ENCODE results near the gene PHF24. TPM values are rescaled to one million over a fixed set of nuclear protein-coding genes. Genes with fewer than 3 reads are reported as not detected.
"Not testable (repeated sequence)": the region's sequence is repeated elsewhere in the genome, so short reads cannot be mapped to it uniquely, and the experiment has no call there.

PHF24 gene
- total RNA-seq, 2 experiments from 2014 or later = 0.23 to 0.30 TPM

GRCh38 chr9:34998266-34998665 is 40.2 kb downstream of the PHF24 start:
- no peak for DNase-seq
- Mint-ChIP-seq H3K36me3 (peaks cover 12% of the 10 kb centered on the region), H3K9me3 (no peaks in the 10 kb centered on the region), H3K4me1 (peaks cover 45% of the 10 kb centered on the region), H3K27me3 (no peaks in the 10 kb centered on the region), H3K4me3 (no peak overlapping the region), H3K27ac (peak overlapping the region; percentile 31)

GRCh38 chr9:34999576-34999975 is 41.5 kb downstream of the PHF24 start:
- Mint-ChIP-seq H3K4me3 (no peak overlapping the region), H3K36me3 (peaks cover 15% of the 10 kb centered on the region), H3K4me1 (peaks cover 40% of the 10 kb centered on the region), H3K27me3 (no peaks in the 10 kb centered on the region), H3K9me3 (no peaks in the 10 kb centered on the region), H3K27ac (no peak overlapping the region)
- DNase-seq = no peak

DNA sequence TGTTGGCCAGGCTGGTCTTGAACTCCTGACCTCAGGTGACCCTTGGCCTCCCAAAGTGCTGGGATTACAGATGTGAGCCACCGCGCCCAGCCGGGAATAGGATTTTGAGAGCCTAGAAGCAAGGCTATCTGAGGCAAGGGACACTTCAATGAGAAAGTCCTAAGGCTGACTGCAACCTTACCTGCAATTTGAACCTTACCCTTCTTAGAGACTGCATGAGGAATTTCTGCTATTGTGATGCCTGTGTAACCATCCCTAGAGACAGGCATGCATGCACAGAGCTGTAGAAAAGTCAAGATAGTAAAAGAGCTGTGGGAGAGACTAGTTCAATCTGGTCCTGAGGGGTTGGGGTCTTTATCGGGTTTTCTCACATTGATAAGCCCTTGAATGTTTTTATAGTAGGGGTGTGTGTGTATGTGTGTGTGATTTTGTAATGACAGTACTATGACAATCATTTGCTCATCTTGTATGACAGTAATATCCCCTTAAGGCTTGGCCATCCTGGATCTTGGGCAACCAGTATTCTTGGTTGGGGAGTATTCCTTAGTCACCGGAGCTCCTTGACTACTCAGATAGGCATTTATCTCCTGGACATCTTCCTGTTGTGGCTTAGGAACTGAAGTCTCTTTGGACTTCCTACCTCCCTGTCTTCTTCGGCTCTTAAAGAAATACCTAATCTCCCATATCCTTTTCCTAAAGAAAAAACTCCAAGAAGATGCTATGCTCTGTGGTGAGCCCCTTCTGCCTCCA is 42.6 kb downstream of the PHF24 start:
- no peak overlapping the region for H3K4me3 Mint-ChIP-seq
- DNase-seq = no peak
- H3K27me3 Mint-ChIP-seq = no peaks in the 10 kb centered on the region
- H3K36me3 Mint-ChIP-seq = peaks cover 15% of the 10 kb centered on the region
- peaks cover 40% of the 10 kb centered on the region for H3K4me1 Mint-ChIP-seq
- peak overlapping the region; percentile 82 for H3K27ac Mint-ChIP-seq
- H3K9me3 Mint-ChIP-seq = no peaks in the 10 kb centered on the region

GRCh38 chr9:35001285-35001677 is 43.2 kb downstream of the PHF24 start:
- no peak for DNase-seq
- no peak overlapping the region for H3K4me3 Mint-ChIP-seq
- H3K27ac Mint-ChIP-seq = peak overlapping the region; percentile 82
- peaks cover 40% of the 10 kb centered on the region for H3K4me1 Mint-ChIP-seq
- no peaks in the 10 kb centered on the region for H3K9me3 Mint-ChIP-seq
- H3K36me3 Mint-ChIP-seq = peaks cover 13% of the 10 kb centered on the region
- no peaks in the 10 kb centered on the region for H3K27me3 Mint-ChIP-seq

DNA sequence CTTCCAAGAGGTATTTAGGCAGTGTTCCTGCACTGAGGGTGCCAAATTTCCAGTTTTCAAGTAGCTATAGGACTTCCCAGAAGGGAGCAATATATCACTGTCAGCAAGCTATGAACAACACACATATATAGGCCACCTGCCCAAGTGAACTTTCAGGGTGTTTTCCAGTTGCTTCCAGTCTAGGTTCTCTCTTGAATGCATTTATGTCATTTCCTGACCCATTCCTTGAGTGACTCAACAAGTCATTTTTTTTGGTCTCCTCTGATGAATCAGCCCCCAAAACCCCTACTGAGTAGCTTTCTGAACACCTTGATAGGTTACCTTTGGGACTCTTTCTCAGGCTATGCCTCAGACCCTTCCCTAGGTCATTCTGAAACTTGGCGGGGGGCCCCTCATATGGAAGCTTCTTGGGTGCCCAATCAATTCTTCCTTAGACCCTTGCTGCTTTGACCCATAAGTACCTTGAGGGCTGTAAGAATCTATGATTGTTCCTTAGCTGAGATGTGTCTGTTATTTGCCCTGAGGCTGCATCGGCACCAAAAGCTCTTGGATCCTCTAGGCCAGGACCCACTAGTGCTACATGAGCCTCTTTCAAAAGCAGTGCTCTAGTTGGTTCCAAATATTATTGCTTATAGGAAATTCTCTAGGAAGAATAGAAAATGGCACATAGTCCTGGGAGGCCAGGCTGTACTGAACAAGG is 43.9 kb downstream of the PHF24 start:
- Mint-ChIP-seq H3K27ac (peak overlapping the region; percentile 82), H3K27me3 (no peaks in the 10 kb centered on the region), H3K4me3 (peak overlapping the region; percentile 3), H3K4me1 (peaks cover 38% of the 10 kb centered on the region), H3K36me3 (peaks cover 7% of the 10 kb centered on the region), H3K9me3 (no peaks in the 10 kb centered on the region)
- DNase-seq = peak; percentile 29

DNA sequence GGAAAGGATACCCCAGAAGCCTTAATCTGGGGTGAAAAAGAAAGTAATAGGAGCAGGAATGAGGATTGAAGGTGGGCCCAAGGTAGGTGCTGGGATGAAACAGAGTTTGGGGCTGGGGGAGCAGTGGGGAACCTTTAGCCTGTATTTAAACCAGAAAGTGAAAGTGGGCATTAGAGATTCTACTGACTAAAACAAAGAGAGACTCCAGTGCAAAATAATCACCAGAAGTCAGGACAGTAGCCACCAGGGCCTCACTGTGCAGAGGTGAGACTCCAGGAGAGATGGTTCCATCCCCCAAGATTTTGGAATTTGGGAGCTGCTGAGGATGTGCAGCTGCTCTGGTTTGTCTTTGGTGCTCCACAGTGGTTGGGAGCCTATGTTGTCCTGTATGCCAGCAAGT is 44.5 kb downstream of the PHF24 start:
- Mint-ChIP-seq H3K4me3 (no peak overlapping the region), H3K4me1 (peaks cover 34% of the 10 kb centered on the region), H3K27ac (no peak overlapping the region), H3K27me3 (no peaks in the 10 kb centered on the region), H3K9me3 (no peaks in the 10 kb centered on the region), H3K36me3 (peaks cover 5% of the 10 kb centered on the region)
- no peak for DNase-seq

DNA sequence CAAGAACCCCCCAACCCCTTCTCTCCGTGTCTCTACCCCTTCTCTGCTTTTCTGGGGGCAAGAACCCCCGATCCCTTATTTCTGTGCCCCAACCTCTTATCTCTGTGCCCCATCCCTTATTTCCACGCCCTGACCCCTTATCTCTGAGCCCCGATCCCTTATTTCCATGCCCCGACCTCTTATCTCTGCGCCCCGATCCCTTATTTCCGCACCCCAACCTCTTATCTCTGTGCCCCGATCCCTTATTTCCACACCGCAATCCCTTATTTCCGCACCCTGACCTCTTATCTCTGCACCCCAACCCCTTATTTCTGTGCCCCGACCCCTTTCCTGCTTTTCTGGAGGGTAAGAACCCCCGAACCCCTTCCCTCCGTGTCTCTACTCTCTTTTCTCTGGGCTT is 46.2 kb downstream of the PHF24 start:
- H3K4me1 Mint-ChIP-seq = peaks cover 26% of the 10 kb centered on the region
- H3K4me3 Mint-ChIP-seq, H3K27me3 Mint-ChIP-seq, H3K27ac Mint-ChIP-seq, H3K9me3 Mint-ChIP-seq, DNase-seq, H3K36me3 Mint-ChIP-seq: not testable (repeated sequence)

GRCh38 chr9:35010351-35010958 is 52.4 kb downstream of the PHF24 start:
- H3K4me3 Mint-ChIP-seq = no peak overlapping the region
- DNase-seq = no peak
- no peak overlapping the region for H3K27ac Mint-ChIP-seq
- no peaks in the 10 kb centered on the region for H3K27me3 Mint-ChIP-seq
- peaks cover 12% of the 10 kb centered on the region for H3K9me3 Mint-ChIP-seq
- peaks cover 2% of the 10 kb centered on the region for H3K4me1 Mint-ChIP-seq
- H3K36me3 Mint-ChIP-seq = peaks cover 22% of the 10 kb centered on the region

DNA sequence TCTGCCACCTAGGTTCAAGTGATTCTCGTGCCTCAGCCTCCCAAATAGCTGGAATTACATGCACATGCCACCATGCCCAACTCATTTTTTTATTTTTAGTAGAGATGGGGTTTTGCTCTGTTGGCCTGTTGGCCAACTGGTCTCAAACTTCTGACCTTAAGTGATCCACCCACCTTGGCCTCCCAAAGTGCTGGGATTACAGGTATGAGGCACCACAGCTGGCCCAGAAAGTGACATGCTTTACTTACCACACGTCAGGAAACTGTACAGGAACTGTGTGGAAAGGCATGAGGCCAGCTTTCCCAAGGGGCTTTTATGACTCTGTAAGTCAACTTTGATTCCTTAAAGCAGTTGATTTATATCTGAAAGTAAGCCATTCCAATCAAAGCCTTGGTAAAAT is 56.4 kb downstream of the PHF24 start:
- Mint-ChIP-seq H3K4me1 (peaks cover 2% of the 10 kb centered on the region), H3K36me3 (peaks cover 18% of the 10 kb centered on the region), H3K4me3 (no peak overlapping the region), H3K27ac (no peak overlapping the region), H3K9me3 (peaks cover 12% of the 10 kb centered on the region), H3K27me3 (no peaks in the 10 kb centered on the region)
- DNase-seq = no peak

GRCh38 chr9:35023443-35023842 is 65.4 kb downstream of the PHF24 start:
- not testable (repeated sequence) for DNase-seq, H3K4me3 Mint-ChIP-seq, H3K4me1 Mint-ChIP-seq, H3K27me3 Mint-ChIP-seq, H3K9me3 Mint-ChIP-seq
- peak overlapping the region; percentile 0 for H3K27ac Mint-ChIP-seq
- H3K36me3 Mint-ChIP-seq = peaks cover 12% of the 10 kb centered on the region

GRCh38 chr9:35026671-35027070 is 68.6 kb downstream of the PHF24 start:
- no peak for DNase-seq

GRCh38 chr9:35027374-35027773 is 69.3 kb downstream of the PHF24 start:
- H3K36me3 Mint-ChIP-seq = peaks cover 9% of the 10 kb centered on the region
- no peaks in the 10 kb centered on the region for H3K27me3 Mint-ChIP-seq
- H3K27ac Mint-ChIP-seq = no peak overlapping the region
- no peak for DNase-seq
- peaks cover 4% of the 10 kb centered on the region for H3K4me1 Mint-ChIP-seq
- H3K4me3 Mint-ChIP-seq = no peak overlapping the region
- no peaks in the 10 kb centered on the region for H3K9me3 Mint-ChIP-seq

More at GRCh38 chr9:35026671-35027070, 68.6 kb downstream of the PHF24 start:
- Mint-ChIP-seq H3K4me3 (no peak overlapping the region), H3K9me3 (no peaks in the 10 kb centered on the region), H3K4me1 (peaks cover 4% of the 10 kb centered on the region), H3K36me3 (peaks cover 10% of the 10 kb centered on the region), H3K27ac (no peak overlapping the region), H3K27me3 (no peaks in the 10 kb centered on the region)

DNA sequence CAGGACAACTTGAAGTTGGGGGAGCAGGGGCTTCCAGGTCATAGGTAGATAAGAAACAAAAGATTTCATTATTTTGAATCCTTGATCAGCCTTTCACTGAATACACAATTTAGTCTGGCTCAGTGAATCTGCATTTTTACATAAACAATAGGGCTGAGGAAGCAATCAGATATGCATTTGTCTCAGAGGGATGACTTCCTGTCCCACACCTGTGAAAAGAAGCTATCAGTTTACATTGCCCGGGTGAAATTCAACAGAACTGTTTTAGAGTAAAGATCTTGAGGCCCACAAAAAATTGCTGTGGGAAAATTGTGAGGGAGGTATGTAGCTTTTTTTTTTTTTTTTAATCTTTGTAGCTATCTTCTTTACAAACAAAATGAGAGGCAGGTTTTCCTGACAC is 69.8 kb downstream of the PHF24 start:
- H3K4me3 Mint-ChIP-seq = no peak overlapping the region
- peaks cover 9% of the 10 kb centered on the region for H3K36me3 Mint-ChIP-seq
- H3K27ac Mint-ChIP-seq = no peak overlapping the region
- H3K4me1 Mint-ChIP-seq = peaks cover 4% of the 10 kb centered on the region
- H3K9me3 Mint-ChIP-seq = no peaks in the 10 kb centered on the region
- no peaks in the 10 kb centered on the region for H3K27me3 Mint-ChIP-seq
- DNase-seq = no peak

DNA sequence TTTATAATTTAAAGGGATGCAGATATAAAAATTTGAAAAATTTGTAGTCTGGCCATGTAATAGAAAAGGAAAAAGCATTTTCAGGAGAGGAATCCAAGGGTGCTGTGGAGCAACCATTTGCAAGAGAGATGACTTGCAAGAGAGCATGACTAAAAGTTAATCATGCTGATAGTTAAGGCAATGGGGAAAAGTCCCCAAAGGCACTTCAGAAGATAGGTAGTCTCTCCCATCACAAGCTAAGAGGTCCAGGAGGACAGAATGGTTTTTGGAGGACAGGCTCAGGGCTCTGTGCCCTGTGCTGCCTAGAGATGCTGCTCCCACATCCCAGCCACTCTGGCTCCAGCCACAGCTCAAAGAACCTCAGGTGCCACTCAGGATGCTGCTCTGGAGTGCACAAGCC is 70.3 kb downstream of the PHF24 start:
- Mint-ChIP-seq H3K27me3 (no peaks in the 10 kb centered on the region), H3K4me1 (peaks cover 3% of the 10 kb centered on the region), H3K9me3 (no peaks in the 10 kb centered on the region), H3K4me3 (no peak overlapping the region), H3K27ac (no peak overlapping the region), H3K36me3 (peaks cover 8% of the 10 kb centered on the region)
- no peak for DNase-seq

DNA sequence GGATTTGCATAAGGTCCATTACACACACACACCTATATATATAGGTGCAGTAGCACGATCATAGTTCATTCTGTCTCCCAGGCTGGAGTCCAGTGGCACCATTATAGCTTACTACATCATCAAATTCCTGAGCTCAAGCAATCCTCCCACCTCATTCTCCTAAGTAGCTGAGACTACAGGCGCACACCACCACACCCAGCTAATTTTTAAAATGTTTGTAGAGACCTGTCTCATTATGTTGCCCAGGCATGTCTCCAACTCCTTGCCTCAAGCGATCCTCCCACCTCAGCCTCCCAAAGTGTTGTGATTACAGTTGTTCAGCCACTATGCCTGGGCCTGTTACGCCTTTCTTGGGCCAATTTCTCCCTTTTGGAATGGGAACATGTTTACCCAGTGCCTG is 71.2 kb downstream of the PHF24 start:
- Mint-ChIP-seq H3K4me1 (no peaks in the 10 kb centered on the region), H3K27ac (no peak overlapping the region), H3K9me3 (no peaks in the 10 kb centered on the region), H3K36me3 (peaks cover 1% of the 10 kb centered on the region), H3K4me3 (no peak overlapping the region), H3K27me3 (no peaks in the 10 kb centered on the region)
- DNase-seq = no peak
